ENCODE data around the gene PLK1. TPM values are rescaled to one million over a fixed set of nuclear protein-coding genes. Genes with fewer than 3 reads are reported as not detected.
"Not testable (repeated sequence)": the region's sequence is repeated elsewhere in the genome, so short reads cannot be mapped to it uniquely, and the experiment has no call there.

The PLK1 gene
- total and polyA plus RNA-seq, 3 donors from 2014 or later, result 26.3 to 94.7 (median 44.5) TPM

DNA sequence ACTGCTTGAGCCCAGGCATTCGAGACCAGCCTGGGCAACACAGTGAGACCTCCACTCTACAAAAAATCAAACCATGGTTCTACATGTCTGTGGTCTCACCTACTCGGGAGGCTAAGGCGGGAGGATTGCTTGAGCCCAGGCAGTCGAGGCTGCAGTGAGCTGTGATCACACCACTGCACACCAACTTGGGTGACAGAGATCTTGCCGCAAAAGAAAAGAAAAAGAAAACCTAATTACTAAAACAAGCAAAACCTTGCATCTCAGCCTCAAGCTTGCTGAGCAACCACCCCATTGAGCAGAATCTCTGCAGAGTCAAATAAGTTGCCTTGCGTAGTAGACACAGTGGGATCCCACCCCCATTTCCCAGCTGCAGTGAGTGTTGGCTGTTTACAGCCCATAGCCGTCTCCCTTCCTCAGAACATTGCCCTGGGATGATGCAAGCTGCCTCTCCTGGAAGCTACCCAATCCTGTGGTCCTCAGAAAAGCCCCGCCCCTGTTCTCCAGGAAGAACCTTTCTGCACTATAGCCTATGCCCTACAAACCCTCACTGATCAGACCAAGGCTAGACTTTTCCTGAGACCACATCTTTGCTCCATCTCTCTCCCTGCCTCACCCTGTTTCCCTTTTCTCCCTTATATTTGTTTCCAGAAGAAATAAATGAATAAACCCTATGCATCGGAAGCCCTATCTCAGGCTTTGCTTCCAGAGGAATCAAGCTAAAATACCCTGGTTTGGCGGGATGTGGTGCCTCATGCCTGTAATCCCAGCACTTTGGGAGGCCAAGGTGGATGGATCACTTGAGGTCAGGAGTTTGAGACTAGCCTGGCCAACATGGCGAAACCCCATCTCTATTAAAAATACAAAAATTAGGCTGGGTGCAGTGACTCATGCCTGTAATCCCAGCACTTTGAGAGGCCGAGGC, 51.1 kb downstream of the PLK1 start:
- WGBS, 2 donors, result 78 to 82% methylated on average over 11 to 12 of the region's 12 CpGs
- Histone ChIP-seq H3K4me1 (no peaks in the 10 kb centered on the region), H3K9me3 (no peaks in the 10 kb centered on the region), H3K36me3 (ENCODE audit: low read depth, missing control alignments) (no peaks in the 10 kb centered on the region), H3K27me3 (no peaks in the 10 kb centered on the region), H3K4me3 (no peak overlapping the region), H3K27ac (no peak overlapping the region)
- DNase-seq, result no peak
- TF ChIP-seq POLR2A (IDR thresholded peaks at IDR 0.05), result no peak
- TF ChIP-seq, protein P1, sequence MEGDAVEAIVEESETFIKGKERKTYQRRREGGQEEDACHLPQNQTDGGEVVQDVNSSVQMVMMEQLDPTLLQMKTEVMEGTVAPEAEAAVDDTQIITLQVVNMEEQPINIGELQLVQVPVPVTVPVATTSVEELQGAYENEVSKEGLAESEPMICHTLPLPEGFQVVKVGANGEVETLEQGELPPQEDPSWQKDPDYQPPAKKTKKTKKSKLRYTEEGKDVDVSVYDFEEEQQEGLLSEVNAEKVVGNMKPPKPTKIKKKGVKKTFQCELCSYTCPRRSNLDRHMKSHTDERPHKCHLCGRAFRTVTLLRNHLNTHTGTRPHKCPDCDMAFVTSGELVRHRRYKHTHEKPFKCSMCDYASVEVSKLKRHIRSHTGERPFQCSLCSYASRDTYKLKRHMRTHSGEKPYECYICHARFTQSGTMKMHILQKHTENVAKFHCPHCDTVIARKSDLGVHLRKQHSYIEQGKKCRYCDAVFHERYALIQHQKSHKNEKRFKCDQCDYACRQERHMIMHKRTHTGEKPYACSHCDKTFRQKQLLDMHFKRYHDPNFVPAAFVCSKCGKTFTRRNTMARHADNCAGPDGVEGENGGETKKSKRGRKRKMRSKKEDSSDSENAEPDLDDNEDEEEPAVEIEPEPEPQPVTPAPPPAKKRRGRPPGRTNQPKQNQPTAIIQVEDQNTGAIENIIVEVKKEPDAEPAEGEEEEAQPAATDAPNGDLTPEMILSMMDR (IDR thresholded peaks at IDR 0.05), result no peak
- intact Hi-C loops (cut with DNase I; ENCODE audit: low total_unique reads), result no loop called here

DNA sequence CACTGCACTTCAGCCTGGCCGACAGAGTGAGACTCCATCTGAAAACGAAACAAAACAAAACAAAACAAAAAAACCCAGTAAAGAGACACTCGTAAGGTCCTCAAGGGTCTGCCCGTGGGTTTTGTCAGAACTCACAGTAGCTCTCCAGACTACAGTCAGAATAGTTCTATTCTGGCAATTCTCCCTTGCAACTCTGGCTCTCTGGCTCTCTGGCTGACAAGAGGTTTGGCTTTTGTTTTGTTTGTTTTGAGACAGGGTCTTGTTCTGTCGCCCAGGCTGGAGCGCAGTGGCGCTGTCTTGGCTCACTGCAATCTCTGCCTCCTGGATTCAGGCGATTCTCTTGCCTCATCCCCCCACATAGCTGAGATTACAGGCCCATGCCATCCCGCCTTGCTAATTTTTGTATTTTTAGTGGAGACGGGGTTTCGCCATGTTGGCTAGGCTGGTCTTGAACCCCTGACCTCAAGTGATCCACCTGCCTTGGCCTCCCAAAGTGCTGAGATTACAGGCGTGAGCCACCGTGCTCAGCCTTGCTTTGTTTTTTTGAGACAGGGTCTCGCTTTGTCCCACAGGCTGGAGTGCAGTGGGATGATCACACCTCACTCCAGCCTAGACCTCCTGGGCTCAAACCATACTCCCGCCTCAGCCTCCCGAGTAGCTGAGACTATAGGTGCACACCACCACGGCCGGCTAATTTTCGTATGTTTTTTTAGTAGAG, 55.6 kb downstream of the PLK1 start:
- Histone ChIP-seq H3K27me3 (no peaks in the 10 kb centered on the region), H3K9me3 (no peaks in the 10 kb centered on the region), H3K4me3 (no peak overlapping the region), H3K27ac (no peak overlapping the region), H3K36me3 (ENCODE audit: low read depth, missing control alignments) (no peaks in the 10 kb centered on the region), H3K4me1 (no peaks in the 10 kb centered on the region)
- TF ChIP-seq, protein P1 (IDR thresholded peaks at IDR 0.05), result no peak
- TF ChIP-seq POLR2A (IDR thresholded peaks at IDR 0.05), result no peak
- no peak for DNase-seq
- 77 to 80% methylated on average over 19 of the region's 19 CpGs for whole genome bisulfite sequencing, 2 donors
- intact Hi-C loops (cut with DNase I; ENCODE audit: low total_unique reads), result no loop called here

DNA sequence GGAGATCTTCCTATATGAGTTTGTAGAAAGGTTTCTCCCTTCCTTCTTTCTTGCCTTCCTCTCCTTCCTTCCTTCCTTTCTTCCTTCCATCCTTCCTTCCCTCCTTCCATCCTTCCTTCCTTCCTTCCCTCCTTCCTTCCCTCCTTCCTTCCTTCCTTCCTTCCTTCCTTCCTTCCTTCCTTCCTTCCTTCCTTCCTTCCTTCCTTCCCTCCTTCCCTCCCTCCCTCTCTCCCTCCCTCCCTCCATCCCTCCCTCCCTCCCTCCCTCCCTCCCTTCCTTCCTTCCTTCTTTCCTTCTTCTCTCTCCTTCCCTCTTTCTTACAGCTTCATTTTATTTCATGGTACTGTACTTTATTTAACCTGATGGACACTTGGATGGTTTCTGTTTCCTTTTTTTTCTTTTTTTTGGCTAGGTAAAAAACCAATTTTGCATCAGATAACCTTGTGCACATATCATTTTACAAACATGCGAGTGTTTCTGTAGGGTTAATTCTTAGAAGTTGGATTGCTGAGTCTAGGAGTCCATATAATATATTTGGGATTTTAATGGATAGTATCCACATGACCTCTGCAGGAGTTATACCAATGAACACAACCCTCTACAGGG, 58.8 kb downstream of the PLK1 start:
- DNase-seq; H3K27ac ChIP-seq; H3K36me3 ChIP-seq (ENCODE audit: low read depth, missing control alignments); H3K4me1 ChIP-seq; H3K4me3 ChIP-seq; H3K9me3 ChIP-seq; intact Hi-C loops (cut with DNase I; ENCODE audit: low total_unique reads); H3K27me3 ChIP-seq: not testable (repeated sequence)
- 90 to 91% methylated on average over 1 of the region's 1 CpG for WGBS, 2 donors

DNA sequence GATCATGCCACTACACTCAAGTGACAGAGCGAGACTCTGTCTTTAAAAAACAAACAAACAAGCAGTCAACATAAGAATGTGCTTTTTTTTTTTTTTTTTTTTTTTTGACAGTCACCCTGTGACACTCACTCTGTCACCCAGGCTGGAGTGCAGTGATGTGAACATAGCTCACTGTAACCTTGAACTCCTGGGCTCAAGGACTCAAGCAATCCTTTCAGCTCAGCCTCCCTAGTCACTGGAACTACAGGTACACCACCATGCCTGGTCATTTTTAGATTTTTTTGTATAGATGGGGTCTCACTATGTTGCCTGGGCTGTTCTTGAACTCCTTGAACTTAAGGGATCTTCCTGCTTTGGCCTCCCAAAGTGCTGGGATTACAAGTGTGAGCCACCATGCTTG, 60.8 kb downstream of the PLK1 start:
- intact Hi-C loops (cut with DNase I; ENCODE audit: low total_unique reads), result no loop called here
- H3K4me3 ChIP-seq, result no peak overlapping the region
- 76 to 95% methylated on average over 1 of the region's 1 CpG for WGBS, 2 donors
- no peaks in the 10 kb centered on the region for H3K4me1 ChIP-seq
- no peak overlapping the region for H3K27ac ChIP-seq
- no peaks in the 10 kb centered on the region for H3K9me3 ChIP-seq
- H3K36me3 ChIP-seq (ENCODE audit: low read depth, missing control alignments), result no peaks in the 10 kb centered on the region
- TF ChIP-seq, protein P1 (IDR thresholded peaks at IDR 0.05), result no peak
- TF ChIP-seq POLR2A (IDR thresholded peaks at IDR 0.05), result no peak
- no peaks in the 10 kb centered on the region for H3K27me3 ChIP-seq
- DNase-seq, result no peak

Other genes starting within 250 kb of the PLK1 start
- 10 to 100 TPM; 35.1 to 40.7 TPM for gene COG7, start 225.7 kb upstream of the PLK1 start, total RNA-seq
- 21.5 TPM for gene COG7, start 225.7 kb upstream of the PLK1 start, polyA plus RNA-seq (ENCODE audit: insufficient read depth, low read depth, low replicate concordance)
- 10 to 100 TPM; 60.6 to 71.9 TPM for gene GGA2, start 168.4 kb upstream of the PLK1 start, total RNA-seq
- gene GGA2, start 168.4 kb upstream of the PLK1 start, polyA plus RNA-seq (ENCODE audit: insufficient read depth, low read depth, low replicate concordance), result 47.2 TPM
- 10 to 100 TPM; 55.9 to 76.7 TPM for gene EARS2, start 121.5 kb upstream of the PLK1 start, total RNA-seq
- gene EARS2, start 121.5 kb upstream of the PLK1 start, polyA plus RNA-seq (ENCODE audit: insufficient read depth, low read depth, low replicate concordance), result 32.3 TPM
- gene UBFD1, start 121.2 kb upstream of the PLK1 start, total RNA-seq, result 100 to 1,000 TPM; 269 to 275 TPM
- 76.8 TPM for gene UBFD1, start 121.2 kb upstream of the PLK1 start, polyA plus RNA-seq (ENCODE audit: insufficient read depth, low read depth, low replicate concordance)
- gene NDUFAB1, start 82.6 kb upstream of the PLK1 start, total RNA-seq, result 10 to 100 TPM; 65.4 to 79.5 TPM
- 115 TPM for gene NDUFAB1, start 82.6 kb upstream of the PLK1 start, polyA plus RNA-seq (ENCODE audit: insufficient read depth, low read depth, low replicate concordance)
- gene PALB2, start 37.6 kb upstream of the PLK1 start, total RNA-seq, result 10 to 100 TPM; 24.6 to 26.8 TPM
- gene PALB2, start 37.6 kb upstream of the PLK1 start, polyA plus RNA-seq (ENCODE audit: insufficient read depth, low read depth, low replicate concordance), result 14.4 TPM
- 10 to 100 TPM; 61.3 to 63.3 TPM for gene DCTN5, start 37.4 kb upstream of the PLK1 start, total RNA-seq
- gene DCTN5, start 37.4 kb upstream of the PLK1 start, polyA plus RNA-seq (ENCODE audit: insufficient read depth, low read depth, low replicate concordance), result 84.0 TPM
- gene ERN2, start 34.3 kb downstream of the PLK1 start, total RNA-seq, result under 1 TPM; 0.37 to 0.94 TPM
- gene ERN2, start 34.3 kb downstream of the PLK1 start, polyA plus RNA-seq (ENCODE audit: insufficient read depth, low read depth, low replicate concordance), result 0.32 TPM
- 1 to 10 TPM; 2.4 to 5.7 TPM for gene CHP2, start 76.1 kb downstream of the PLK1 start, total RNA-seq
- gene CHP2, start 76.1 kb downstream of the PLK1 start, polyA plus RNA-seq (ENCODE audit: insufficient read depth, low read depth, low replicate concordance), result 8.0 TPM
- gene PRKCB, start 157.1 kb downstream of the PLK1 start, total RNA-seq, result 10 to 100 TPM; 26.6 to 49.7 TPM
- 25.5 TPM for gene PRKCB, start 157.1 kb downstream of the PLK1 start, polyA plus RNA-seq (ENCODE audit: insufficient read depth, low read depth, low replicate concordance)

Data from testis (tissue), 3 donors.